Mesenchymal stem cell (in vitro differentiated cells and primary cell): ENCODE data around the gene ANKRD33.

Experiments
- DNase-seq: peaks from one replicate; pipeline ENCODE4 v3.0.0-alpha.2; 2013
- H2AFZ ChIP-seq: one replicate; pipeline ENCODE4 v1.6.1; 2013; ENCODE audit warnings: low read depth, mild to moderate bottlenecking, control low read depth, inconsistent platforms, low read length, moderate library complexity
- H2AK5ac ChIP-seq: 2 replicates; pipeline ENCODE4 v1.6.1; 2013; ENCODE audit warnings: low read length, moderate library complexity, mild to moderate bottlenecking, inconsistent platforms; ENCODE audit not compliant: severe bottlenecking
- H2BK120ac ChIP-seq: one replicate; pipeline ENCODE4 v1.6.1; 2013; ENCODE audit warnings: low read depth, mild to moderate bottlenecking, inconsistent platforms, low read length, moderate library complexity
- H2BK12ac ChIP-seq, 2 experiments: one replicate each; pipeline ENCODE4 v1.6.1; 2013; ENCODE audit warnings: inconsistent platforms in 2 of 2, low read length in 2 of 2, mild to moderate bottlenecking in 2 of 2, moderate library complexity in 2 of 2, control low read depth in 1 of 2
- H2BK15ac ChIP-seq: one replicate; pipeline ENCODE4 v1.6.1; 2013; ENCODE audit warnings: mild to moderate bottlenecking, low read depth, inconsistent platforms; ENCODE audit not compliant: poor library complexity, severe bottlenecking
- H2BK5ac ChIP-seq: 2 replicates; pipeline ENCODE4 v1.6.1; 2013; ENCODE audit warnings: low read depth, mild to moderate bottlenecking, low read length, control low read depth, inconsistent platforms; ENCODE audit not compliant: poor library complexity, severe bottlenecking
- H3K14ac ChIP-seq, 2 experiments: one replicate each; pipeline ENCODE4 v1.6.1; 2013; ENCODE audit warnings: inconsistent platforms in 2 of 2, low read length in 2 of 2, control low read depth in 1 of 2, mild to moderate bottlenecking in 1 of 2, moderate library complexity in 1 of 2
- H3K18ac ChIP-seq, 2 experiments: one replicate each; pipeline ENCODE4 v1.6.1; 2013; ENCODE audit warnings: inconsistent platforms in 2 of 2, low read length in 2 of 2, control low read depth in 1 of 2, low read depth in 1 of 2, mild to moderate bottlenecking in 1 of 2
- H3K23ac ChIP-seq, 2 experiments: one replicate each; pipeline ENCODE4 v1.6.1; 2013; ENCODE audit warnings: inconsistent platforms in 2 of 2, low read length in 2 of 2, mild to moderate bottlenecking in 2 of 2, moderate library complexity in 2 of 2, control low read depth in 1 of 2
- H3K27ac ChIP-seq: 2 replicates; pipeline ENCODE4 v1.5.1; 2013; ENCODE audit warnings: mild to moderate bottlenecking, moderate library complexity, low read length, control low read depth, inconsistent platforms; ENCODE audit not compliant: poor library complexity, severe bottlenecking
- H3K27me3 ChIP-seq, 2 experiments: 2 replicates each; pipeline versions ENCODE4 v1.6.1 to v1.7.0; 2013; ENCODE audit warnings: low read length in 2 of 2, mild to moderate bottlenecking in 2 of 2, moderate library complexity in 2 of 2, control low read depth in 1 of 2, inconsistent platforms in 1 of 2; ENCODE audit not compliant: control insufficient read depth in 1 of 2, insufficient read depth in 1 of 2
- H3K36me3 ChIP-seq, 2 experiments: 2 replicates each; pipeline versions ENCODE4 v1.6.1 to v1.7.0; 2013; ENCODE audit warnings: low read length in 2 of 2, control low read depth in 1 of 2, inconsistent platforms in 1 of 2, low read depth in 1 of 2, mild to moderate bottlenecking in 1 of 2; ENCODE audit not compliant: insufficient read depth in 2 of 2, control insufficient read depth in 1 of 2
- H3K4ac ChIP-seq, 2 experiments: one replicate each; pipeline ENCODE4 v1.6.1; 2013; ENCODE audit warnings: inconsistent platforms in 2 of 2, low read length in 2 of 2, mild to moderate bottlenecking in 2 of 2, moderate library complexity in 2 of 2, control low read depth in 1 of 2, low read depth in 1 of 2
- H3K4me1 ChIP-seq: 2 replicates; pipeline ENCODE4 v1.6.1; 2013; ENCODE audit warnings: low read depth, low read length, control low read depth; ENCODE audit not compliant: control insufficient read depth, insufficient read depth
- H3K4me2 ChIP-seq: 2 replicates; pipeline ENCODE4 v1.6.1; 2013; ENCODE audit warnings: low read length, mild to moderate bottlenecking, inconsistent platforms; ENCODE audit not compliant: poor library complexity, severe bottlenecking
- H3K4me3 ChIP-seq, 2 experiments: 2 replicates each; pipeline versions ENCODE4 v1.5.1 to v1.7.0; 2013; ENCODE audit warnings: low read length in 2 of 2, mild to moderate bottlenecking in 2 of 2, control low read depth in 1 of 2, low read depth in 1 of 2; ENCODE audit not compliant: insufficient read depth in 1 of 2
- H3K79me1 ChIP-seq: replicated peaks from 2 replicates; pipeline ENCODE4 v1.6.1; 2013; ENCODE audit warnings: mild to moderate bottlenecking, control low read depth, low read length, inconsistent platforms; ENCODE audit not compliant: poor library complexity, severe bottlenecking
- H3K9ac ChIP-seq: 2 replicates; pipeline ENCODE4 v1.7.0; 2013; ENCODE audit warnings: mild to moderate bottlenecking, low read length, moderate library complexity
- H3K9me3 ChIP-seq: 2 replicates; pipeline ENCODE4 v1.7.0; 2013; ENCODE audit warnings: mild to moderate bottlenecking, low read length; ENCODE audit not compliant: control insufficient read depth
- H4K8ac ChIP-seq: one replicate; pipeline ENCODE4 v1.6.1; 2013; ENCODE audit warnings: inconsistent platforms, mild to moderate bottlenecking, low read length, moderate library complexity
- H4K91ac ChIP-seq: one replicate; pipeline ENCODE4 v1.6.1; 2013; ENCODE audit warnings: mild to moderate bottlenecking, low read length, inconsistent platforms
- WGBS: methylation state at CpG from one replicate; pipeline ENCODE4 v1.1.7; 2013; ENCODE audit warnings: mixed read lengths; 5-methylcytosine and 5-hydroxymethylcytosine counted together

ANKRD33 gene

DNA sequence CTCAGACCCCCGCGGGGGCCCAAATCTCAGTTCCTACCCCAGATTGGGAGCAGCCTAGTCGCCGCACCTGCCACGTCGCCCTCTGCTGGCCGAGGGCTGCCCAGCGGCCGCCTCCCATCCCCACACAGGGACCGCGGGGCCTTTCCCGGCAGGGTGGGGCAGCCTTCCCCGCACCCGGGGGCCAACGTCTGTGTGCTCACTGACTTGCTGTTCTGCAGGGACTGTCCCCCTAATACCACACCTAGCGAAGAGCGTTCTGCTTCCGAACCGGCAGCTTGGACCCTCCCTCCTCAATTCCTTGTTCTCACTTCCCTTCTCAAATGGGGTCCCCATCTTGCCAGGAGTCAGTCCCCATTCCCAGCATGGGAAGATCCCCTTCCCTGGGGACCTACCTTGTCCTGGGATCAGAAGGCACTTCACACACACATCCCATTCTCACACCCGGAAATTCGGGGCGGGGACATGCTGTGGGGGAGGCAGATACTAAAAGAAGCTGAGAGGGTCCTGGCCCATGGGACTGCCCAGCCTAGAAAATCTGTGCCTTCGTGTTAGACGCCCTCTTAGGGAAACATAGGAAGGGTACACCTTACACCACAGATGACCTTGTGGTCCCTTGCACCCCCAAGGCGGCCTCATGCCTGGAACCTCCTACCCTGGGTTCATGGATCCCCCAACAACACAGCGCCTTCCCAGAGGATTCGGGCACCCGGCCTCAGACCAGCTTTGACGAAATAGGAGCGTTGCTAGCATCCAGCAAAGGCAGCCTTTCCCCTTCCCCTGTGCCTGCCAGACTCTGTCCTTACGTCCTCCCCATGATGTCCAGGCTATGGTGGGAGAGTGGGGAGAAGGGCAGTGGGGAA is 35.8 kb downstream of the ANKRD33 start:
- 33% methylated on average over 29 of the region's 31 CpGs for WGBS
- H4K8ac ChIP-seq: peak overlapping the region; percentile 89
- H2BK15ac ChIP-seq: no peak overlapping the region
- no peak for DNase-seq
- no peak overlapping the region for H3K23ac ChIP-seq
- H3K27ac ChIP-seq: no peak overlapping the region
- H3K4me3 ChIP-seq: peak overlapping the region in 1 of 2 experiments; percentile 66
- no peak overlapping the region for H2BK120ac ChIP-seq
- peak overlapping the region; percentile 40 to 56 for H2BK12ac ChIP-seq
- peak overlapping the region; percentile 19 for H4K91ac ChIP-seq
- H3K9me3 ChIP-seq: no peaks in the 10 kb centered on the region
- H2AFZ ChIP-seq: peak overlapping the region; percentile 16
- H3K4me2 ChIP-seq: peak overlapping the region; percentile 12
- peak overlapping the region; percentile 81 for H3K9ac ChIP-seq
- no peak overlapping the region for H3K14ac ChIP-seq
- no peak overlapping the region for H2BK5ac ChIP-seq
- H2AK5ac ChIP-seq: no peak overlapping the region
- H3K4ac ChIP-seq: peak overlapping the region; percentile 64 to 71
- no peaks in the 10 kb centered on the region for H3K79me1 ChIP-seq
- peaks cover 5% of the 10 kb centered on the region for H3K4me1 ChIP-seq
- peaks cover 0 to 5% of the 10 kb centered on the region in 2 experiments for H3K27me3 ChIP-seq
- H3K18ac ChIP-seq: peak overlapping the region; percentile 52 to 74
- peaks cover 0 to 27% of the 10 kb centered on the region in 2 experiments for H3K36me3 ChIP-seq

DNA sequence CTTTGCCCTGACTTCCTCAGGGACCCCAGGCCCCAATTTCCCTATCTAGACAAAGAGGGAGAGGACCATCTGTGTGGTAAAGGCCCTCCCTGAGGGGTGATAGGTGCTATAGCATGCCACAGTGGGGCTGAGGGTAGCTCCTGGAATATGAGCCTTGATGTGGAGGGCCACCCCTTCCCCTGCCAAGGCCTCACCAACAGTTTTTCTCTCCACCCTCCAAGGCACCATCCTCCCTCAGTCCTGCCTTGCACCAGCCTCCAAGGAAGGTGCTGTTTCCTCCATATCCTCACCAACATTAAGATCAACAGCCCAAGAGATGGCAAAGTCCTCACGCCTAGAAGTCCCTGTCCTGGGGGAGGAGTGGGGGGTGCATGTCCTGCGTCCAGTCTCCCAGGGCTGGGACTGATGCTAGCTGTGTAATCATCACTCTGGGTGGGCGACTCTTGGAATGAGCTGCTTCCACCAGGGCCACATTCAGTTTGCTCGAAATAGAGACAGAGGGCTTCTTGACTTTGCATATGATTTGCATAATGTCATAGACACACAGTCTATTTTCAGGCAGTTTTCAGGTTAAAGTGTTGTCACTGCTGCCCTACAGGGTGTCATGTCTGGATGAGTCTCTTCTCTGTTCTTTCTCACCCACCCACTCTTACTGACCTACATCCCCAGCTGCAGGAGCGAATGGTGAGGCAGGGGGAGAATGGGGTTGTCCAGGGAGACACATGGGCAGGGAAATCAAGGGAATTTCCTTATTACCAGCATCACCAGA is 36.8 kb downstream of the ANKRD33 start:
- no peak for DNase-seq
- H3K36me3 ChIP-seq: peaks cover 0 to 17% of the 10 kb centered on the region in 2 experiments
- no peak overlapping the region for H3K23ac ChIP-seq
- H2AFZ ChIP-seq: no peak overlapping the region
- H3K9ac ChIP-seq: peak overlapping the region; percentile 81
- no peak overlapping the region for H3K14ac ChIP-seq
- no peaks in the 10 kb centered on the region for H3K79me1 ChIP-seq
- no peak overlapping the region for H3K27ac ChIP-seq
- H4K8ac ChIP-seq: no peak overlapping the region
- no peak overlapping the region for H2BK120ac ChIP-seq
- peaks cover 5% of the 10 kb centered on the region for H3K4me1 ChIP-seq
- H3K27me3 ChIP-seq: peaks cover 0 to 5% of the 10 kb centered on the region in 2 experiments
- H2BK15ac ChIP-seq: no peak overlapping the region
- H3K18ac ChIP-seq: no peak overlapping the region
- H3K9me3 ChIP-seq: no peaks in the 10 kb centered on the region
- no peak overlapping the region for H4K91ac ChIP-seq
- no peak overlapping the region for H3K4me3 ChIP-seq
- H2BK5ac ChIP-seq: no peak overlapping the region
- 90% methylated on average over 3 of the region's 5 CpGs for WGBS
- no peak overlapping the region for H3K4ac ChIP-seq
- H3K4me2 ChIP-seq: no peak overlapping the region
- no peak overlapping the region for H2AK5ac ChIP-seq
- no peak overlapping the region for H2BK12ac ChIP-seq

DNA sequence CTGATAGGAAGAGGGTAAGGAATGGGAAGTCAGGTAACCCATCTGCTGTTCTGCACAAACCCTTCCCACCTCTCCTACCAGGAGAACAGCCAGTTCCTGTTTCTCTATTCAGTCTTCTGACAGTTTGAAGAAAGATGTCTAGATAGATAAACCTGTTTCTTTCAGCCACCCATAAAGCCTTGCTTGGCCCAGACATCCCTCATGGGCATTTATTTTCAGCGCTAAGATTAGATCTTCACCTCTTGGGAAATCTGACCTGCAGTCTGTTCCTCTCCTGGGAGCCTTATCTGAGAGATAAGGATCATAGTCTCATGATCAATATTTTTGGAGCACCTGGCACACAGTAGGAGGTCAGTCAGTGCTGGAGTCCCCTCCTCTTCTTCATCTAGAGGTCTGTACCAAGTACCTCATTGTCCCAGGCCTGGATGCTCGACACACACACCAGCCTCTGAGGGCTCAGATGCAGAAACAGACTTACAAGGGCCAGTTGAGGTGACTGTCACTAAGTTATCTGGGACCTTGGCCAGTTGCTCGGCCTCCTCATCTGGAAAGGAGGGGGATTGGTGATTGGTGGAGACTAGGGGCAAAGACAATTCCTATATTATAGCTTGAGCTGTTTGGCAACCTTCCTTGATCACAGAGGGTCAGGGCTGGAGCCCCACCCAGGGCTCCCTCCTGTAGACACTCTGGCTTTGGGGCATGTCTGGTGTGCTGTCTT is 37.6 kb downstream of the ANKRD33 start:
- Histone ChIP-seq H3K4me3 (no peak overlapping the region), H3K27me3 (peaks cover 0 to 5% of the 10 kb centered on the region in 2 experiments), H2AK5ac (no peak overlapping the region), H3K9ac (no peak overlapping the region), H3K4me1 (peaks cover 5% of the 10 kb centered on the region), H3K23ac (no peak overlapping the region), H3K9me3 (no peaks in the 10 kb centered on the region), H2BK15ac (no peak overlapping the region), H4K91ac (no peak overlapping the region), H3K36me3 (peaks cover 0 to 9% of the 10 kb centered on the region in 2 experiments), H3K14ac (no peak overlapping the region), H3K18ac (no peak overlapping the region), H2AFZ (no peak overlapping the region), H3K79me1 (no peaks in the 10 kb centered on the region), H2BK120ac (no peak overlapping the region), H3K4ac (no peak overlapping the region), H3K27ac (no peak overlapping the region), H4K8ac (no peak overlapping the region), H3K4me2 (no peak overlapping the region), H2BK12ac (peak overlapping the region in 1 of 2 experiments; percentile 15), H2BK5ac (no peak overlapping the region)
- 88% methylated on average over 3 of the region's 3 CpGs for WGBS
- DNase-seq: no peak
